Endodermal cell (in vitro differentiated cells): ENCODE measurements around the gene OPN3. TPM values are rescaled to one million over a fixed set of nuclear protein-coding genes. Genes with fewer than 3 reads are reported as not detected.

Source experiments
- DNase-seq: peaks from one replicate; pipeline ENCODE4 v3.0.0-alpha.2; 2017
- H3K27ac ChIP-seq: 2 replicates; pipeline ENCODE4 v1.5.1; 2013; ENCODE audit warnings: mild to moderate bottlenecking, low read depth, low read length, moderate library complexity
- H3K27me3 ChIP-seq: 2 replicates; pipeline ENCODE4 v1.6.1; 2013; ENCODE audit warnings: mild to moderate bottlenecking, low read length, moderate library complexity; ENCODE audit not compliant: insufficient read depth, control insufficient read depth, poor library complexity, severe bottlenecking
- H3K36me3 ChIP-seq: 2 replicates; pipeline ENCODE4 v1.7.0; 2013; ENCODE audit warnings: mild to moderate bottlenecking, low read length, moderate library complexity; ENCODE audit not compliant: control insufficient read depth, insufficient read depth
- H3K4me1 ChIP-seq: one replicate; pipeline ENCODE4 v1.7.0; 2013; ENCODE audit warnings: low read length; ENCODE audit not compliant: control insufficient read depth, insufficient read depth
- H3K4me3 ChIP-seq: 2 replicates; pipeline ENCODE4 v1.5.1; 2013; ENCODE audit warnings: mild to moderate bottlenecking, low read length, moderate library complexity
- H3K9ac ChIP-seq: 2 replicates; pipeline ENCODE4 v1.6.1; 2013; ENCODE audit warnings: mild to moderate bottlenecking, low read length, moderate library complexity; ENCODE audit not compliant: poor library complexity, severe bottlenecking; ENCODE audit errors: extremely low read depth
- H3K9me3 ChIP-seq: 2 replicates; pipeline ENCODE4 v1.6.1; 2013; ENCODE audit warnings: mild to moderate bottlenecking, low read length, moderate library complexity; ENCODE audit not compliant: control insufficient read depth
- H3K27ac Mint-ChIP-seq: 2 replicates; pipeline ENCODE4 v1.8.0; 2020; ENCODE audit warnings: mixed read lengths
- H3K27me3 Mint-ChIP-seq: 2 replicates; pipeline ENCODE4 v1.8.0; 2021; ENCODE audit warnings: mild to moderate bottlenecking, mixed read lengths; ENCODE audit not compliant: insufficient read depth
- H3K36me3 Mint-ChIP-seq: 2 replicates; pipeline ENCODE4 v1.8.0; 2020; ENCODE audit warnings: low read depth, mixed read lengths
- H3K4me1 Mint-ChIP-seq: 2 replicates; pipeline ENCODE4 v1.8.0; 2020; ENCODE audit warnings: mixed read lengths
- H3K4me3 Mint-ChIP-seq: 2 replicates; pipeline ENCODE4 v1.8.0; 2020; ENCODE audit warnings: mild to moderate bottlenecking, moderate library complexity, mixed read lengths
- H3K9me3 Mint-ChIP-seq: 2 replicates; pipeline ENCODE4 v1.8.0; 2020; ENCODE audit warnings: mild to moderate bottlenecking, mixed read lengths
- CTCF ChIP-seq: fragments of 200-600 bp; sonication (generic); conservative IDR thresholded peaks from 2 replicates; pipeline ENCODE4 v1.5.0; 2021; ENCODE audit warnings: antibody characterized with exemption, mild to moderate bottlenecking
- WGBS, 2 experiments: methylation state at CpG; one replicate each; pipeline versions ENCODE4 v1.1.5 to v1.1.7; 2013; ENCODE audit warnings: missing lambda C conversion rate in 2 of 2, mixed read lengths in 1 of 2; ENCODE audit not compliant: insufficient coverage in 1 of 2, insufficient read length in 1 of 2; 5-methylcytosine and 5-hydroxymethylcytosine counted together
- total RNA-seq, 2 donors: library from RNA; stranded (reverse); fragmentation: NEBNext Ultra II Directional in 1 of 2; extraction: Animal tissue kit (Norgen Biotek cat#: 25700) in 1 of 2; gene quantifications; 2 replicates in 1 of 2; 3 replicates in 1 of 2; pipeline ENCODE4 v1.2.1, GENCODE V29; 2021

The OPN3 gene
- total RNA-seq, 2 donors from 2014 or later = 9.0 to 22.5 TPM

- Histone ChIP-seq H3K4me1 (peaks cover 4% of the 10 kb centered on the region), H3K9ac (no peak overlapping the region), H3K9me3 (no peaks in the 10 kb centered on the region), H3K27ac (no peak overlapping the region), H3K4me3 (no peak overlapping the region), H3K27me3 (no peaks in the 10 kb centered on the region), H3K36me3 (no peaks in the 10 kb centered on the region)
- Mint-ChIP-seq H3K36me3 (no peaks in the 10 kb centered on the region), H3K4me3 (no peak overlapping the region), H3K27ac (no peak overlapping the region), H3K4me1 (peaks cover 10% of the 10 kb centered on the region), H3K9me3 (no peaks in the 10 kb centered on the region), H3K27me3 (no peaks in the 10 kb centered on the region)
- no peak for TF ChIP-seq CTCF
- DNase-seq = no peak
- 93% methylated on average over 1 of the region's 1 CpG; no CpG with 5 or more reads in 1 of the 2 experiments for WGBS, 2 experiments
These were observed 89.9 kb downstream of the OPN3 start for GRCh38 chr1:241550318-241550717.

- H3K4me1 ChIP-seq = peaks cover 4% of the 10 kb centered on the region
- Mint-ChIP-seq H3K4me1 (peaks cover 10% of the 10 kb centered on the region), H3K27ac (no peak overlapping the region), H3K36me3 (no peaks in the 10 kb centered on the region), H3K27me3 (no peaks in the 10 kb centered on the region), H3K9me3 (no peaks in the 10 kb centered on the region), H3K4me3 (no peak overlapping the region)
- H3K9ac ChIP-seq = no peak overlapping the region
- H3K27me3 ChIP-seq = no peaks in the 10 kb centered on the region
- H3K4me3 ChIP-seq = no peak overlapping the region
- no peak for DNase-seq
- no peaks in the 10 kb centered on the region for H3K9me3 ChIP-seq
- H3K36me3 ChIP-seq = no peaks in the 10 kb centered on the region
- 75 to 85% methylated on average over 1 to 2 of the region's 2 CpGs for WGBS, 2 experiments
- H3K27ac ChIP-seq = no peak overlapping the region
- no peak for TF ChIP-seq CTCF
These were observed 92.2 kb downstream of the OPN3 start for GRCh38 chr1:241548008-241548407.

Other genes starting within 250 kb of the OPN3 start
- 10 to 100 TPM; 65.5 to 66.7 TPM for gene FH, start 120.6 kb downstream of the OPN3 start, total RNA-seq
- gene KMO, start 108.0 kb downstream of the OPN3 start, total RNA-seq = not detected
- gene CHML, start within 50 bp of the OPN3 start, total RNA-seq = 10 to 100 TPM; 16.4 to 28.5 TPM
- not detected for gene WDR64, start 11.9 kb upstream of the OPN3 start, total RNA-seq
- 10 to 100 TPM; 21.7 to 30.9 TPM for gene EXO1, start 207.8 kb upstream of the OPN3 start, total RNA-seq